GM23338 (cell line): ENCODE measurements around the gene PSMA7.

Source experiments
- CREB1 ChIP-seq: fragments of 250-450 bp; sonication (Bioruptor Pico); IDR thresholded peaks from 2 replicates; pipeline ENCODE4 v1.5.0; 2020; ENCODE audit warnings: low read depth, mild to moderate bottlenecking, moderate library complexity
- CTCF ChIP-seq, 2 experiments: fragments of 200-600 bp in 1 of 2; sonication (generic) in 1 of 2; conservative IDR thresholded peaks; 2 replicates each; pipeline versions ENCODE4 v1.5.1 to v1.6.1; 2016 to 2017; ENCODE audit warnings: antibody characterized with exemption in 2 of 2, low read depth in 2 of 2, mild to moderate bottlenecking in 2 of 2, moderate library complexity in 1 of 2
- ETS1 ChIP-seq: IDR thresholded peaks from 2 replicates; pipeline ENCODE4 v1.6.1; 2016; ENCODE audit warnings: antibody characterized with exemption
- EZH2 ChIP-seq: fragments of 200-600 bp; sonication (generic); IDR thresholded peaks from one replicate; pipeline ENCODE4 v1.8.0; 2017; ENCODE audit warnings: antibody characterized with exemption, mild to moderate bottlenecking, low read depth; ENCODE audit not compliant: unreplicated experiment
- EZH2phosphoT487 ChIP-seq: fragments of 200-600 bp; sonication (generic); IDR thresholded peaks from one replicate; pipeline ENCODE4 v1.8.1; 2018; ENCODE audit warnings: antibody characterized with exemption; ENCODE audit not compliant: unreplicated experiment
- JUNB ChIP-seq: IDR thresholded peaks from one replicate; pipeline ENCODE4 v1.6.1; 2016; ENCODE audit warnings: antibody characterized with exemption; ENCODE audit not compliant: unreplicated experiment
- NANOG ChIP-seq: IDR thresholded peaks from 2 replicates; pipeline ENCODE4 v1.6.1; 2016; ENCODE audit warnings: antibody characterized with exemption, borderline replicate concordance
- POLR2AphosphoS5 ChIP-seq: IDR thresholded peaks from 2 replicates; pipeline ENCODE4 v1.6.1; 2016; ENCODE audit warnings: antibody characterized with exemption, low read depth
- ZNF331 ChIP-seq: fragments of 250-450 bp; sonication (Bioruptor Pico); IDR thresholded peaks from 2 replicates; pipeline ENCODE4 v1.5.0; 2020; ENCODE audit warnings: low read depth, mild to moderate bottlenecking, moderate library complexity
- TF ChIP-seq, protein P1 (sequence below): IDR thresholded peaks from one replicate; pipeline ENCODE4 v1.6.1; 2018; ENCODE audit warnings: antibody characterized with exemption; ENCODE audit not compliant: unreplicated experiment

DNA sequence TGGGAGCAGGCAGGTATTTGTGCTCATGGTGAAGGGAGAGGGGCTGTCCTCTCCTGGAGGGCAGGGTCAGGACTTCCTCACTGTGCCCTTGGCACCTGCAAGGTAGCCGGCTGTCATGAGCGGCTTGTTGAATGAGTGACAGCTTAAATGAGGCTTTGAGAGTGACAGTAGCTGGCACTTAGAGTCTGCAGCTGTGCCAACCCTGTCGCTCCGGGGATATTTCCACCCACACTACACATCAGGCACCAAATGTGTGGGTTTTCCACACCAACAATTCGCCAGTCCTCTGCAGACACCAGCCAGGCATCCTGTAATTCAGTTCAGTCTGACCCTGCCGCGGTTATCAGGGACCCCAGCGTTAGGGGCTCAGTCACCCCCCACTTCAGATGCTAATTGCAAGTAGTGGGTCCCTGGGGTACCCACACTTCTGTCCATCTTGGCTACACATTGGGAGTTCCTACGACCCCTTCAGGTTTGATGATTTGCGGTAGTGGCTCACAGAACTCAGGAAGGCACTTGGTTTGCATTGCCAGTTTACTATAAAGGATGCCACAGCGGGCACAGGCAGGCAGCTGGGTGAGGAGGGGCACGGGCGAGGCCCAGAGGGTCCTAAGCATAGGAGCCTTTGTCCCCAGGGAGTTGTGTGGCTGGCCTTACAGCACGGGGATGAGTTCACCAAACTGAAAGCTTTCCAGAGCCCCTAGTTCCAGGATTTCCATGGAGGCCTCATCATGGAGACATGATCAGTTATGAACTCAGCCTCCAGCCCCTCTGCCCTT, 48.8 kb upstream of the PSMA7 start:
- TF ChIP-seq, protein P1, sequence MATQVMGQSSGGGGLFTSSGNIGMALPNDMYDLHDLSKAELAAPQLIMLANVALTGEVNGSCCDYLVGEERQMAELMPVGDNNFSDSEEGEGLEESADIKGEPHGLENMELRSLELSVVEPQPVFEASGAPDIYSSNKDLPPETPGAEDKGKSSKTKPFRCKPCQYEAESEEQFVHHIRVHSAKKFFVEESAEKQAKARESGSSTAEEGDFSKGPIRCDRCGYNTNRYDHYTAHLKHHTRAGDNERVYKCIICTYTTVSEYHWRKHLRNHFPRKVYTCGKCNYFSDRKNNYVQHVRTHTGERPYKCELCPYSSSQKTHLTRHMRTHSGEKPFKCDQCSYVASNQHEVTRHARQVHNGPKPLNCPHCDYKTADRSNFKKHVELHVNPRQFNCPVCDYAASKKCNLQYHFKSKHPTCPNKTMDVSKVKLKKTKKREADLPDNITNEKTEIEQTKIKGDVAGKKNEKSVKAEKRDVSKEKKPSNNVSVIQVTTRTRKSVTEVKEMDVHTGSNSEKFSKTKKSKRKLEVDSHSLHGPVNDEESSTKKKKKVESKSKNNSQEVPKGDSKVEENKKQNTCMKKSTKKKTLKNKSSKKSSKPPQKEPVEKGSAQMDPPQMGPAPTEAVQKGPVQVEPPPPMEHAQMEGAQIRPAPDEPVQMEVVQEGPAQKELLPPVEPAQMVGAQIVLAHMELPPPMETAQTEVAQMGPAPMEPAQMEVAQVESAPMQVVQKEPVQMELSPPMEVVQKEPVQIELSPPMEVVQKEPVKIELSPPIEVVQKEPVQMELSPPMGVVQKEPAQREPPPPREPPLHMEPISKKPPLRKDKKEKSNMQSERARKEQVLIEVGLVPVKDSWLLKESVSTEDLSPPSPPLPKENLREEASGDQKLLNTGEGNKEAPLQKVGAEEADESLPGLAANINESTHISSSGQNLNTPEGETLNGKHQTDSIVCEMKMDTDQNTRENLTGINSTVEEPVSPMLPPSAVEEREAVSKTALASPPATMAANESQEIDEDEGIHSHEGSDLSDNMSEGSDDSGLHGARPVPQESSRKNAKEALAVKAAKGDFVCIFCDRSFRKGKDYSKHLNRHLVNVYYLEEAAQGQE: no peak
- TF ChIP-seq EZH2 (no peak), CTCF (conservative IDR thresholded peaks at IDR 0.05; ENCODE audit: low read depth in 2 of 2) (no peak), JUNB (no peak), POLR2AphosphoS5 (no peak), EZH2phosphoT487 (no peak), CREB1 (CRISPR knock-in tag) (no peak), ETS1 (no peak), ZNF331 (CRISPR knock-in tag) (no peak), NANOG (no peak)
